AG10803 (cell line): ENCODE results near the gene EDIL3.

Experiments used
- DNase-seq: peaks from one replicate; pipeline ENCODE4 v3.0.0; 2010; ENCODE audit warnings: low read depth
- H3K4me3 ChIP-seq: 2 replicates; pipeline ENCODE4 v1.5.1; 2011; ENCODE audit warnings: mild to moderate bottlenecking, low read length, control low read depth
- TF ChIP-seq, protein P1 (sequence below): conservative IDR thresholded peaks from 2 replicates; pipeline ENCODE4 v1.5.1; 2011; ENCODE audit warnings: mild to moderate bottlenecking, low read length, control low read depth, inconsistent platforms

Gene EDIL3

DNA sequence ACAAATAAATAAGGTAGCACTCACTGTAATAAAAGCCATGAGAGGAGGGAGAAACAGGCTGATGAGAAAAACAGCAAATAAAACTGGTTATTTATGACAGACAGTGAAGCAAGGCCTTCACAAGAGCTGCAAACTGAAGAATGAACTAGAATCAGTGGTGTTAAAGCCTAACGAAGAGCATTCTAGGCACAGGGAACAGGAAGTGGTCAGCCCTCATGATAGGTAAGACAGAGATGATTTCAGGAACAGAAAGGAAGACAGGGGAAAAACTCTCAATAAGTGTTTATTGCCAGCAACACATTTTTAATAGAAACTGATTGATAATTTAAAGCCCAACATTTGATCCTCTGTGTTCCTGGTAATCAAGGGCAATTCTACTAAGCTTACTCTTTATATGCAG, 124.5 kb downstream of the EDIL3 start:
- TF ChIP-seq, protein P1, sequence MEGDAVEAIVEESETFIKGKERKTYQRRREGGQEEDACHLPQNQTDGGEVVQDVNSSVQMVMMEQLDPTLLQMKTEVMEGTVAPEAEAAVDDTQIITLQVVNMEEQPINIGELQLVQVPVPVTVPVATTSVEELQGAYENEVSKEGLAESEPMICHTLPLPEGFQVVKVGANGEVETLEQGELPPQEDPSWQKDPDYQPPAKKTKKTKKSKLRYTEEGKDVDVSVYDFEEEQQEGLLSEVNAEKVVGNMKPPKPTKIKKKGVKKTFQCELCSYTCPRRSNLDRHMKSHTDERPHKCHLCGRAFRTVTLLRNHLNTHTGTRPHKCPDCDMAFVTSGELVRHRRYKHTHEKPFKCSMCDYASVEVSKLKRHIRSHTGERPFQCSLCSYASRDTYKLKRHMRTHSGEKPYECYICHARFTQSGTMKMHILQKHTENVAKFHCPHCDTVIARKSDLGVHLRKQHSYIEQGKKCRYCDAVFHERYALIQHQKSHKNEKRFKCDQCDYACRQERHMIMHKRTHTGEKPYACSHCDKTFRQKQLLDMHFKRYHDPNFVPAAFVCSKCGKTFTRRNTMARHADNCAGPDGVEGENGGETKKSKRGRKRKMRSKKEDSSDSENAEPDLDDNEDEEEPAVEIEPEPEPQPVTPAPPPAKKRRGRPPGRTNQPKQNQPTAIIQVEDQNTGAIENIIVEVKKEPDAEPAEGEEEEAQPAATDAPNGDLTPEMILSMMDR: no peak
- H3K4me3 ChIP-seq: no peak overlapping the region
- no peak for DNase-seq

DNA sequence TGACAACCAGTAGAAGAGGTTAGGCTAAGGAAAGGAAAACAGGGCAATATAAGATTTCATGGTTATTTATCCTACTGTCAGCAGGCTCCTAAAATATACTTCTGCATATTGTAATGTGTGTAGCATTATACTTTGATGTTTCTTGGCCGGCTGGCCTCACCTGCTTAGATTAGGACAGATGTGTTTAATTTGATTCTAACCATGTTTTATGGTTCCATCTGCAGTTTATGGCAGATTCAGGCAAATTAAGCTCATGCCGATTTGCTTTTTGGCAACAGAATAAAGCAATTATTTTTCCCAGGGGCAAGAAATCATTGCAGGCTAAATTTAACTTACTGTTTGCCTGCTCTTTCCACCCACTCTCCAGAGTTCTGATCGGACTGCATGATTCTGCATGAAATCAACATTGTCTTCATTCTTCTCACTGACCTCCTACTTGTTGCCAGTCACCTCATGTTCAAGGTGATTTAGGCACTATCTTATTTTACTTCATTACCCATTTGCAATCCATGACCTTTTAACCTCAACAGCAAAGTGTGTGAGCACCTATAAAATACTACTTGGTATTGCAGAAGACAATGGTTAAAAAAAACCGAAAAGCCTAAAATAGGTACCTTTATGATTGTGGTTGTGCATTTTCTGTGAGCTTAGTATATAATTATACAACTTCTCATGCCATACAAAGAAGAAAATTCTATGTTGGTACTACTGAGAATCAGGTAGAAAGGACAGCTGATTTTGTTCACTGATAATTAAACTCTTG, 125.2 kb downstream of the EDIL3 start:
- DNase-seq: no peak
- H3K4me3 ChIP-seq: no peak overlapping the region
- TF ChIP-seq, protein P1: no peak

DNA sequence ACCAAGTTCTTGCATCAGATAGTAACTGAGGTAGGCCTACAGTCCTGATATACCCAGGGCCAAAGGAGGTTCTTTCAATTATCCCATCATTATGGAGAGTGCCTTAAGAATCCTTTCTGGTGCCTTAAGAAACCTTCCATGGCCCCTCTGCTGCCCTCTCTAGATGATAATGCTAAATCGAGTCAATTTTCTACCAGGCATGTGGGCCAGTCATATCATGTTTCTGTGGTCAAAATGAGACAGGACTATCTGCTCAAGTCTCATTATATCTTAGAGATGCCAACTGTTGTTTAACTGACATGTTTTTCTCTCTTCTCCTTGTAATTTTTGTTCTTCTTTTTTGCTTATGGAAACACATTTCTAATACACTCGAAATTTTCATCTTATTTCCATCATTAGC, 127.6 kb downstream of the EDIL3 start:
- no peak for DNase-seq
- TF ChIP-seq, protein P1: no peak
- H3K4me3 ChIP-seq: no peak overlapping the region

GRCh38 chr5:84255315-84255714, 129.4 kb downstream of the EDIL3 start:
- peak; percentile 64 for DNase-seq
- H3K4me3 ChIP-seq: no peak overlapping the region
- TF ChIP-seq, protein P1: peak; percentile 67

- TF ChIP-seq, protein P1: no peak
- H3K4me3 ChIP-seq: no peak overlapping the region
- no peak for DNase-seq
Observed at GRCh38 chr5:84253946-84254345, 130.7 kb downstream of the EDIL3 start.

- TF ChIP-seq, protein P1: no peak
- no peak for DNase-seq
- no peak overlapping the region for H3K4me3 ChIP-seq
Observed at GRCh38 chr5:84251503-84251902, 133.2 kb downstream of the EDIL3 start.

GRCh38 chr5:84249918-84250630, 134.6 kb downstream of the EDIL3 start:
- TF ChIP-seq, protein P1: no peak
- peak overlapping the region; percentile 10; the same call in 1 of the 2 replicates for H3K4me3 ChIP-seq
- DNase-seq: peak; percentile 88
